RWPE2 (cell line): ENCODE results near the gene TMEM154.

ENCODE experiments used
- ATAC-seq: fragments of 200-7000 bp; cut with Tn5 transposase; 3 replicates; pipeline ENCODE4 v1.9.1; 2021; ENCODE audit warnings: low read depth
- DNase-seq: peaks from one replicate; pipeline ENCODE4 v3.0.0-alpha.2; 2020; ENCODE audit warnings: low spot score
- H3K27ac ChIP-seq: fragments of 450-650 bp; 2 replicates; pipeline ENCODE4 v1.5.1; 2017; ENCODE audit warnings: mild to moderate bottlenecking; ENCODE audit not compliant: poor library complexity, severe bottlenecking
- H3K27me3 ChIP-seq: fragments of 250-450 bp; sonication (Bioruptor Pico); 2 replicates; pipeline ENCODE4 v1.5.1; 2021; ENCODE audit warnings: mild to moderate bottlenecking, moderate library complexity; ENCODE audit not compliant: insufficient read depth, poor library complexity, severe bottlenecking
- H3K36me3 ChIP-seq: fragments of 250-450 bp; sonication (Bioruptor Pico); 2 replicates; pipeline ENCODE4 v1.5.1; 2020; ENCODE audit warnings: low read depth, mild to moderate bottlenecking, moderate library complexity
- H3K4me1 ChIP-seq: fragments of 250-450 bp; sonication (Bioruptor Pico); 2 replicates; pipeline ENCODE4 v1.5.1; 2021; ENCODE audit warnings: mild to moderate bottlenecking, moderate library complexity; ENCODE audit not compliant: insufficient read depth, poor library complexity, severe bottlenecking
- H3K4me3 ChIP-seq: fragments of 250-450 bp; sonication (Bioruptor Pico); 2 replicates; pipeline ENCODE4 v1.5.1; 2021; ENCODE audit warnings: mild to moderate bottlenecking, moderate library complexity; ENCODE audit not compliant: severe bottlenecking
- H3K9me3 ChIP-seq: fragments of 250-450 bp; sonication (Bioruptor Pico); 2 replicates; pipeline ENCODE4 v1.5.1; 2021; ENCODE audit warnings: mild to moderate bottlenecking, moderate library complexity; ENCODE audit not compliant: severe bottlenecking
- TF ChIP-seq, protein P1 (sequence below): fragments of 450-650 bp; IDR thresholded peaks from one replicate; pipeline ENCODE4 v1.5.1; 2017; ENCODE audit warnings: mild to moderate bottlenecking, moderate library complexity; ENCODE audit not compliant: poor library complexity, severe bottlenecking

The TMEM154 gene

DNA sequence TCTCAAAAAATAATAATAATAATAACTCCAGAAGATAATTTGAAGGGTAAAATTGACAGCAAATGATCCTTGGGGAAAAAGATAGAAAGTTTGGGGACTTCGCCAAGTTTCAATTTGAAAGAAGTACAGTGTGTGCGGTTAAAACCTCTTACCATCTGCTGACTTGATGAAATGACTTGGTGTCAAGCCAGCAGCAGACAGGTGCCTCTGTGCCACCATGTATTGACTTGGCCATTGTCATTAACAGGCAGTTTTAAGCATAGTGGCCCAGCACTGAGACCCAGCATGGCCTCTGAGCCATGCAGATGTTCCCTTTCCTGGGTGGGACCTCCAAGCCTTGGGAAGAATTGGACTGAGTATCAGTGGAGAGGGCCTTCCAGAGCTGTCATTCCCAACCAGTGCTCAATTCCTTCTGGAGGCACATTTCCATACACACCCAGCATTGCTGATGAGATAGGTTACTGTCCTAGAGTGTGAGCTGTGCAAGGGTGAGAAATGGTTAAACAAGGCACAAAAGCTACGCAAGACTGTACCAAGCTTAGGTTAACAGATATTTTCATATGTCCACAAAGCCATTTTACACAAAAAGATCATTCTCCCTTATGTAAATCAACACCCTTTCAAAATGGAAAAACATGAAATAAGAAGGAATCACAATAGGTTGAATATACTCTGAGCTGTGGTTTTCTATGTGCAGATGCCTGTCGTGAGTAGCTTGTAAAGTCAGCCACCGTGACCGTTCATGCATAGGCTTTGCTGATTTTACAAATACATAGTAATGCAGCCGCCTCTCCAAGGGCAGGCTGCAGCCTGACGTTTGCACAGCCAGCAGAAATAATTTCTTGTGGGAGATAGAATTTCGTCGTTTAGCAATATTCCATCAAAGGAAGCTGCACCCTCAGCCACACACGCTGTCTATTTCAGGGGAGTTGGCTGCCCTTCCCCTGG is 84.5 kb downstream of the TMEM154 start:
- ATAC-seq = peak; percentile 62; the same call in 2 of the 3 replicates
- Histone ChIP-seq H3K27ac (no peak overlapping the region), H3K4me3 (no peak overlapping the region), H3K36me3 (no peaks in the 10 kb centered on the region), H3K4me1 (peaks cover 6% of the 10 kb centered on the region), H3K27me3 (no peaks in the 10 kb centered on the region), H3K9me3 (no peaks in the 10 kb centered on the region)
- TF ChIP-seq, protein P1, sequence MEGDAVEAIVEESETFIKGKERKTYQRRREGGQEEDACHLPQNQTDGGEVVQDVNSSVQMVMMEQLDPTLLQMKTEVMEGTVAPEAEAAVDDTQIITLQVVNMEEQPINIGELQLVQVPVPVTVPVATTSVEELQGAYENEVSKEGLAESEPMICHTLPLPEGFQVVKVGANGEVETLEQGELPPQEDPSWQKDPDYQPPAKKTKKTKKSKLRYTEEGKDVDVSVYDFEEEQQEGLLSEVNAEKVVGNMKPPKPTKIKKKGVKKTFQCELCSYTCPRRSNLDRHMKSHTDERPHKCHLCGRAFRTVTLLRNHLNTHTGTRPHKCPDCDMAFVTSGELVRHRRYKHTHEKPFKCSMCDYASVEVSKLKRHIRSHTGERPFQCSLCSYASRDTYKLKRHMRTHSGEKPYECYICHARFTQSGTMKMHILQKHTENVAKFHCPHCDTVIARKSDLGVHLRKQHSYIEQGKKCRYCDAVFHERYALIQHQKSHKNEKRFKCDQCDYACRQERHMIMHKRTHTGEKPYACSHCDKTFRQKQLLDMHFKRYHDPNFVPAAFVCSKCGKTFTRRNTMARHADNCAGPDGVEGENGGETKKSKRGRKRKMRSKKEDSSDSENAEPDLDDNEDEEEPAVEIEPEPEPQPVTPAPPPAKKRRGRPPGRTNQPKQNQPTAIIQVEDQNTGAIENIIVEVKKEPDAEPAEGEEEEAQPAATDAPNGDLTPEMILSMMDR = no peak
- no peak for DNase-seq

DNA sequence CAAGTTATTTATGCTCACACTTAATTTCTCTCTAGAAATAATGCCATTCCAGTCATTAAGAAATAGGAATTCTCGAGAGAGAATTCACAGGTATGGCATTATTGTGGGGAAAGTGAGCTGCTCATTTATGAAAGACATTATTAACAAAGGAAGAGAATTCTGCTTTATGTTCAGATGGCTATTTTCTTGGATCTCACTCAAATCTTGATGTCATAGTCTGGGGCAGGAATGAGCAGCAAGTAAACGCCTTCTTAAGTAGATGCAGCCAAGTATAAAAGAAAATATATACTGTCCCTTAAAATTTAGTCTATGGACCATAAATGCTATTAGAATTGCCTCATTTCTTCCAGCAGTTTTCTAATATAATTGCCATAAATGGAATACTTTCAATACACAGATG is 85.7 kb downstream of the TMEM154 start:
- TF ChIP-seq, protein P1 = no peak
- Histone ChIP-seq H3K36me3 (no peaks in the 10 kb centered on the region), H3K4me3 (no peak overlapping the region), H3K27me3 (no peaks in the 10 kb centered on the region), H3K4me1 (peaks cover 10% of the 10 kb centered on the region), H3K9me3 (no peaks in the 10 kb centered on the region), H3K27ac (no peak overlapping the region)
- DNase-seq (no peak), ATAC-seq (no peak)

DNA sequence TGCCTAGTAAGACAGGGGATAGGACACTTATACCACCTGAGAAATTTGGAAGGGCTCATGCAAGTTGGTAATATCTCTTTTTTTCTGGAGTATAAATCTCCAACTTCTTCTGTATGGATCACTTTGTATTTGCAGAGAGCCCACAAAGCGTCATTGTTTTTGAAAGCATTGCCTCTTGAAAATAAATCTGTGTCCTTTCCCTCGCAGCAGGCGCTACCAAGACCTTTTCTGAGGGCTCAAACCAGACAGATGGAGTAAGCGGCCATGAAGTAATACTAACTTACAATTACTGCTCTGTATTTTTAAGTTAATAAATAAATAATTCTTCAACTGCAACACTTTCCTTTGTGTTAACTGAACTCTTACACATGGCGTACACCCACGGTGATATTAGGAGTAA is 87.9 kb downstream of the TMEM154 start:
- no peak for ATAC-seq

DNA sequence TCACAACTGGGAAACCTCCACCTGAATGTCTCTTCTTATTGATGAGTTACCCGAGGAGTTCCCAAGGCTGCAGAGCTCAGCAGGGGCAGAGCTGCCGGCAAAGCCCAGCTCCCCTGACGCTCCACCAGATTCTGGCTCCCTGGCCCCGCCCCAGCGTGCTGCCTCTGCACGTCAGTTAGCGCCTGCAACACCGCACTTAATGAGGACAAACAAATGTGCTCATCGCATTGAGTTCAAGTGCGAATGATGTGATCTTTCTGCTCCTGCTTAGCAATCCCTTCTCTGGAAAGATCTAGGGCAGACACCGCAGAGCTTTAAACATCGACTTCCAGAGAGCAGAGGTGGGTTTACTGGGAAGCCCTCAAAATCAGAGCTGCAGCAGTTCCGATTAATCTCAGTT is 88.4 kb downstream of the TMEM154 start:
- H3K4me1 ChIP-seq = peaks cover 10% of the 10 kb centered on the region
- H3K27ac ChIP-seq = no peak overlapping the region
- no peak overlapping the region for H3K4me3 ChIP-seq
- no peaks in the 10 kb centered on the region for H3K9me3 ChIP-seq
- TF ChIP-seq, protein P1 = no peak
- DNase-seq (no peak), ATAC-seq (no peak)
- no peaks in the 10 kb centered on the region for H3K36me3 ChIP-seq
- no peaks in the 10 kb centered on the region for H3K27me3 ChIP-seq

More for the DNA sequence above, 87.9 kb downstream of the TMEM154 start:
- no peak for DNase-seq
- no peaks in the 10 kb centered on the region for H3K27me3 ChIP-seq
- H3K4me3 ChIP-seq = no peak overlapping the region
- no peaks in the 10 kb centered on the region for H3K36me3 ChIP-seq
- H3K9me3 ChIP-seq = no peaks in the 10 kb centered on the region
- peaks cover 10% of the 10 kb centered on the region for H3K4me1 ChIP-seq
- H3K27ac ChIP-seq = no peak overlapping the region
- TF ChIP-seq, protein P1 = no peak
